HS-5 (cell line): ENCODE data around the gene KERA.
"Not testable (repeated sequence)": the region's sequence is repeated elsewhere in the genome, so short reads cannot be mapped to it uniquely, and the experiment has no call there.

Source experiments
- DNase-seq: peaks from one replicate; pipeline ENCODE4 v3.0.0-alpha.2; 2012; ENCODE audit warnings: low read depth

Gene KERA

GRCh38 chr12:91057368-91058165 is at the start of gene KERA:
Gene KERA (minus strand): TSS chr12:91058024. CDS start chr12:91056281, 1,743 bp downstream.
- DNase-seq = no peak

GRCh38 chr12:91106283-91106682 is 48.5 kb upstream of the KERA start:
- DNase-seq = no peak

- DNase-seq = no peak
These were observed 48.0 kb upstream of the KERA start for GRCh38 chr12:91105807-91106206.

GRCh38 chr12:91104812-91105466 is 47.1 kb upstream of the KERA start:
- DNase-seq = no peak

GRCh38 chr12:91103624-91104023 is 45.8 kb upstream of the KERA start:
- DNase-seq = no peak

- no peak for DNase-seq
These were observed 45.3 kb upstream of the KERA start for GRCh38 chr12:91103101-91103500.

- no peak for DNase-seq
These were observed 43.1 kb upstream of the KERA start for GRCh38 chr12:91100906-91101305.

GRCh38 chr12:91099836-91100235 is 42.0 kb upstream of the KERA start:
- DNase-seq = no peak

GRCh38 chr12:91099341-91099740 is 41.5 kb upstream of the KERA start:
- DNase-seq = no peak

GRCh38 chr12:91098941-91099340 is 41.1 kb upstream of the KERA start:
- DNase-seq = peak; percentile 74

- no peak for DNase-seq
These were observed 40.6 kb upstream of the KERA start for GRCh38 chr12:91098461-91098860.

- no peak for DNase-seq
These were observed 37.1 kb upstream of the KERA start for GRCh38 chr12:91094957-91095356.

GRCh38 chr12:91094032-91094662 is 36.3 kb upstream of the KERA start:
- no peak for DNase-seq

- no peak for DNase-seq
These were observed 35.5 kb upstream of the KERA start for GRCh38 chr12:91093341-91093740.

- no peak for DNase-seq
These were observed 34.3 kb upstream of the KERA start for GRCh38 chr12:91091916-91092715.

GRCh38 chr12:91089953-91090352 is 32.1 kb upstream of the KERA start:
- DNase-seq = not testable (repeated sequence)

GRCh38 chr12:91080041-91080440 is 22.2 kb upstream of the KERA start:
- no peak for DNase-seq

GRCh38 chr12:91078501-91078900 is 20.7 kb upstream of the KERA start:
- no peak for DNase-seq

- no peak for DNase-seq
These were observed 19.6 kb upstream of the KERA start for GRCh38 chr12:91077228-91077954.

GRCh38 chr12:91074851-91075250 is 17.0 kb upstream of the KERA start:
- DNase-seq = no peak

GRCh38 chr12:91074154-91074709 is 16.4 kb upstream of the KERA start:
- DNase-seq = no peak
